ENCODE data around the gene PROCA1.

- TF ChIP-seq, protein P1, sequence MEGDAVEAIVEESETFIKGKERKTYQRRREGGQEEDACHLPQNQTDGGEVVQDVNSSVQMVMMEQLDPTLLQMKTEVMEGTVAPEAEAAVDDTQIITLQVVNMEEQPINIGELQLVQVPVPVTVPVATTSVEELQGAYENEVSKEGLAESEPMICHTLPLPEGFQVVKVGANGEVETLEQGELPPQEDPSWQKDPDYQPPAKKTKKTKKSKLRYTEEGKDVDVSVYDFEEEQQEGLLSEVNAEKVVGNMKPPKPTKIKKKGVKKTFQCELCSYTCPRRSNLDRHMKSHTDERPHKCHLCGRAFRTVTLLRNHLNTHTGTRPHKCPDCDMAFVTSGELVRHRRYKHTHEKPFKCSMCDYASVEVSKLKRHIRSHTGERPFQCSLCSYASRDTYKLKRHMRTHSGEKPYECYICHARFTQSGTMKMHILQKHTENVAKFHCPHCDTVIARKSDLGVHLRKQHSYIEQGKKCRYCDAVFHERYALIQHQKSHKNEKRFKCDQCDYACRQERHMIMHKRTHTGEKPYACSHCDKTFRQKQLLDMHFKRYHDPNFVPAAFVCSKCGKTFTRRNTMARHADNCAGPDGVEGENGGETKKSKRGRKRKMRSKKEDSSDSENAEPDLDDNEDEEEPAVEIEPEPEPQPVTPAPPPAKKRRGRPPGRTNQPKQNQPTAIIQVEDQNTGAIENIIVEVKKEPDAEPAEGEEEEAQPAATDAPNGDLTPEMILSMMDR (IDR thresholded peaks at IDR 0.05), result no peak
- no peak for TF ChIP-seq POLR2A (IDR thresholded peaks at IDR 0.05)
Observed at GRCh38 chr17:28724500-28725165, 12.9 kb upstream of the PROCA1 start.
